H1 (cell line): ENCODE results near the gene ADAMTS13. TPM values are rescaled to one million over a fixed set of nuclear protein-coding genes. Genes with fewer than 3 reads are reported as not detected.

Experiments used
- CTCF ChIA-PET: fragments of 300-600 bp; sonication (Branson Sonifier 250); formaldehyde crosslinking; loops from one replicate; lab custom pipeline; 2021; ENCODE audit not compliant: partially characterized antibody; lab: Charles Lee
- POLR2A ChIA-PET: fragments of 300-600 bp; sonication (Branson Sonifier 250); formaldehyde crosslinking; loops from one replicate; lab custom pipeline; 2021; ENCODE audit warnings: inconsistent platforms; ENCODE audit not compliant: partially characterized antibody; lab: Charles Lee
- DNase-seq, 2 experiments: peaks; one replicate each; pipeline versions ENCODE4 v3.0.0 to v3.0.0-alpha.2; 2010 to 2022; ENCODE audit warnings: low spot score in 2 of 2, low read depth in 1 of 2, mixed read lengths in 1 of 2
- FAIRE-seq: peaks from 2 replicates; lab custom pipeline; 2011; peaks lifted over from hg19 to GRCh38; lab: Jason Lieb, UNC
- H2AFZ ChIP-seq: 2 replicates; pipeline ENCODE4 v1.8.1; 2012; ENCODE audit warnings: low read length, inconsistent platforms
- H2AK5ac ChIP-seq: 2 replicates; pipeline ENCODE4 v1.6.1; 2013; ENCODE audit warnings: low read depth, low read length
- H2BK120ac ChIP-seq: replicated peaks from 2 replicates; pipeline ENCODE3; 2013; ENCODE audit warnings: low read depth, low read length, inconsistent platforms
- H2BK12ac ChIP-seq: 2 replicates; pipeline ENCODE4 v1.6.1; 2013; ENCODE audit warnings: low read depth, low read length
- H2BK15ac ChIP-seq: 2 replicates; pipeline ENCODE4 v1.6.1; 2013; ENCODE audit warnings: low read length
- H2BK20ac ChIP-seq: 2 replicates; pipeline ENCODE4 v1.6.1; 2013; ENCODE audit warnings: low read length
- H2BK5ac ChIP-seq: 2 replicates; pipeline ENCODE4 v1.6.1; 2013; ENCODE audit warnings: low read depth, low read length
- H3K14ac ChIP-seq: 2 replicates; pipeline ENCODE4 v1.6.1; 2013; ENCODE audit warnings: inconsistent platforms; ENCODE audit not compliant: insufficient read length
- H3K18ac ChIP-seq: 2 replicates; pipeline ENCODE4 v1.6.1; 2013; ENCODE audit warnings: low read length; ENCODE audit errors: extremely low read depth
- H3K23ac ChIP-seq: 2 replicates; pipeline ENCODE4 v1.6.1; 2013; ENCODE audit warnings: inconsistent platforms; ENCODE audit not compliant: insufficient read length
- H3K23me2 ChIP-seq: 2 replicates; pipeline ENCODE4 v1.6.1; 2013; ENCODE audit warnings: low read depth, low read length
- H3K27ac ChIP-seq: 2 replicates; pipeline ENCODE4 v1.6.1; 2011; ENCODE audit warnings: low read depth, low read length, inconsistent platforms
- H3K27me3 ChIP-seq, 4 experiments: replicated peaks in 1 of 4; 1 replicate in 1 of 4; 2 replicates in 3 of 4; pipeline versions ENCODE4 v1.6.1 to v1.8.1; 2011 to 2013; ENCODE audit warnings: low read length in 3 of 4, mild to moderate bottlenecking in 3 of 4, inconsistent platforms in 2 of 4, mixed read lengths in 2 of 4, moderate library complexity in 1 of 4; ENCODE audit not compliant: control insufficient read depth in 3 of 4, insufficient read depth in 3 of 4; ENCODE audit errors: extremely low read depth in 1 of 4
- H3K36me3 ChIP-seq, 4 experiments: 2 replicates each; pipeline versions ENCODE4 v1.6.1 to v1.8.1; 2011 to 2013; ENCODE audit warnings: mild to moderate bottlenecking in 4 of 4, low read length in 3 of 4, moderate library complexity in 2 of 4, control low read depth in 1 of 4, inconsistent platforms in 1 of 4; ENCODE audit not compliant: insufficient read depth in 4 of 4, control insufficient read depth in 2 of 4
- H3K4ac ChIP-seq: replicated peaks from 2 replicates; pipeline ENCODE3; 2013; ENCODE audit warnings: low read length, low read depth, mixed read lengths, inconsistent platforms; ENCODE audit not compliant: insufficient read length
- H3K4me1 ChIP-seq, 4 experiments: replicated peaks in 1 of 4; 1 replicate in 1 of 4; 2 replicates in 3 of 4; pipeline versions ENCODE4 v1.6.1 to v1.8.1; 2011 to 2013; ENCODE audit warnings: low read length in 3 of 4, inconsistent platforms in 2 of 4, mixed read lengths in 1 of 4; ENCODE audit not compliant: insufficient read depth in 4 of 4, control insufficient read depth in 3 of 4
- H3K4me2 ChIP-seq, 2 experiments: 2 replicates each; pipeline versions ENCODE4 v1.6.1 to v1.8.1; 2011 to 2013; ENCODE audit warnings: low read depth in 2 of 2, low read length in 2 of 2, control low read depth in 1 of 2, inconsistent platforms in 1 of 2, mild to moderate bottlenecking in 1 of 2; ENCODE audit not compliant: insufficient read depth in 1 of 2
- H3K4me3 ChIP-seq, 4 experiments: fragments of 200-600, 300-600 bp in 1 of 4; sonication (generic), shearing (Covaris generic), sonication (Bioruptor Twin) in 1 of 4; 2 replicates each; pipeline versions ENCODE4 v1.5.1 to v1.8.1; 2011 to 2016; ENCODE audit warnings: low read length in 4 of 4, low read depth in 3 of 4, control low read depth in 2 of 4, inconsistent platforms in 2 of 4, mild to moderate bottlenecking in 2 of 4, mixed read lengths in 1 of 4, moderate library complexity in 1 of 4; ENCODE audit not compliant: insufficient read depth in 2 of 4; ENCODE audit errors: extremely low read depth in 1 of 4
- H3K56ac ChIP-seq: replicated peaks from 2 replicates; pipeline ENCODE3; 2013; ENCODE audit warnings: low read depth, mild to moderate bottlenecking, mixed read lengths, low read length, inconsistent platforms; ENCODE audit not compliant: insufficient read length
- H3K79me1 ChIP-seq: 2 replicates; pipeline ENCODE4 v1.6.1; 2013; ENCODE audit warnings: low read depth, low read length, control low read depth
- H3K79me2 ChIP-seq, 2 experiments: 2 replicates each; pipeline versions ENCODE4 v1.6.1 to v1.8.1; 2012 to 2013; ENCODE audit warnings: low read length in 2 of 2, mild to moderate bottlenecking in 2 of 2, inconsistent platforms in 1 of 2; ENCODE audit not compliant: insufficient read depth in 2 of 2, control insufficient read depth in 1 of 2
- H3K9ac ChIP-seq, 4 experiments: replicated peaks in 1 of 4; 1 replicate in 1 of 4; 2 replicates in 3 of 4; pipeline versions ENCODE4 v1.6.1 to v1.8.1; 2011 to 2013; ENCODE audit warnings: low read depth in 3 of 4, low read length in 3 of 4, control low read depth in 2 of 4, mild to moderate bottlenecking in 2 of 4, moderate library complexity in 2 of 4, inconsistent platforms in 1 of 4; ENCODE audit errors: extremely low read depth in 1 of 4
- H3K9me3 ChIP-seq, 2 experiments: 2 replicates each; pipeline versions ENCODE4 v1.6.1 to v1.8.1; 2012 to 2013; ENCODE audit warnings: mild to moderate bottlenecking in 2 of 2, moderate library complexity in 2 of 2, control low read depth in 1 of 2, inconsistent platforms in 1 of 2, low read depth in 1 of 2, low read length in 1 of 2, mixed read lengths in 1 of 2; ENCODE audit not compliant: insufficient read depth in 2 of 2
- H4K20me1 ChIP-seq, 2 experiments: replicated peaks in 1 of 2; 2 replicates each; pipeline versions ENCODE3 to v1.8.1; 2011 to 2013; ENCODE audit warnings: inconsistent platforms in 2 of 2, low read length in 2 of 2, mild to moderate bottlenecking in 1 of 2; ENCODE audit not compliant: insufficient read depth in 2 of 2, control insufficient read depth in 1 of 2
- H4K5ac ChIP-seq: 2 replicates; pipeline ENCODE4 v1.6.1; 2013; ENCODE audit warnings: low read length, low read depth, mixed read lengths, inconsistent platforms; ENCODE audit not compliant: insufficient read length
- H4K8ac ChIP-seq: 2 replicates; pipeline ENCODE4 v1.8.0; 2013; ENCODE audit warnings: mild to moderate bottlenecking, moderate library complexity, low read length, inconsistent platforms; ENCODE audit not compliant: insufficient read depth; ENCODE audit errors: extremely low read depth
- H4K91ac ChIP-seq: replicated peaks from 2 replicates; pipeline ENCODE3; 2013; ENCODE audit warnings: low read length, mixed read lengths, inconsistent platforms; ENCODE audit not compliant: insufficient read length
- CEBPB ChIP-seq: IDR thresholded peaks from 2 replicates; pipeline ENCODE4 v1.6.1; 2012; ENCODE audit warnings: low read depth, low read length
- EP300 ChIP-seq, 2 experiments: IDR thresholded peaks; 1 replicate in 1 of 2; 2 replicates in 1 of 2; pipeline ENCODE4 v1.6.1; 2011 to 2012; ENCODE audit warnings: low read depth in 2 of 2, low read length in 2 of 2, mild to moderate bottlenecking in 2 of 2, borderline replicate concordance in 1 of 2, inconsistent platforms in 1 of 2, moderate library complexity in 1 of 2
- EZH2 ChIP-seq: fragments of 200-600 bp; sonication (generic); IDR thresholded peaks from 2 replicates; pipeline ENCODE4 v1.7.1; 2012; ENCODE audit warnings: low read depth, mild to moderate bottlenecking, moderate library complexity, low read length, inconsistent platforms; ENCODE audit not compliant: severe bottlenecking
- GABPA ChIP-seq: IDR thresholded peaks from 2 replicates; pipeline ENCODE4 v1.6.1; 2011; ENCODE audit warnings: mild to moderate bottlenecking, low read length, moderate library complexity, borderline replicate concordance; ENCODE audit not compliant: insufficient read depth
- HDAC6 ChIP-seq: IDR thresholded peaks from one replicate; pipeline ENCODE4 v1.7.1; 2012; ENCODE audit warnings: low read depth, mild to moderate bottlenecking, inconsistent platforms, low read length, moderate library complexity
- MAFK ChIP-seq: IDR thresholded peaks from 2 replicates; pipeline ENCODE4 v1.6.1; 2012; ENCODE audit warnings: low read depth, mild to moderate bottlenecking, improper control_type of control experiment, low read length
- POLR2AphosphoS5 ChIP-seq: IDR thresholded peaks from 2 replicates; pipeline ENCODE4 v1.6.1; 2011; ENCODE audit warnings: low read depth, low read length
- RFX5 ChIP-seq: IDR thresholded peaks from 2 replicates; pipeline ENCODE4 v1.6.1; 2011; ENCODE audit warnings: low read depth, low read length, improper control_type of control experiment, borderline replicate concordance
- RNF2 ChIP-seq: fragments of 200-900, 300-1000 bp; sonication (generic); IDR thresholded peaks from 2 replicates; pipeline ENCODE4 v1.7.1; 2016; ENCODE audit warnings: borderline replicate concordance, low read depth, mild to moderate bottlenecking, antibody characterized with exemption, low read length; ENCODE audit not compliant: poor library complexity, severe bottlenecking; ENCODE audit errors: missing control alignments
- SIX5 ChIP-seq: IDR thresholded peaks from 2 replicates; pipeline ENCODE4 v1.6.1; 2011; ENCODE audit warnings: mild to moderate bottlenecking, low read depth, low read length
- SUZ12 ChIP-seq: fragments of 200-600 bp; sonication (generic); IDR thresholded peaks from 2 replicates; pipeline ENCODE4 v1.6.1; 2012; ENCODE audit warnings: mild to moderate bottlenecking, inconsistent platforms, low read length, moderate library complexity, mixed read lengths
- TAF7 ChIP-seq: optimal IDR thresholded peaks from 2 replicates; pipeline ENCODE3; 2011; ENCODE audit warnings: low read depth, mild to moderate bottlenecking, inconsistent platforms, low read length, moderate library complexity, borderline replicate concordance
- YY1 ChIP-seq: IDR thresholded peaks from 2 replicates; pipeline ENCODE4 v1.6.1; 2011; ENCODE audit warnings: low read depth, mild to moderate bottlenecking, low read length
- WGBS, 2 experiments: shearing (Covaris generic) in 1 of 2; methylation state at CpG; one replicate each; pipeline versions ENCODE4 v1.1.6 to v1.1.7; 2013 to 2015; ENCODE audit warnings: low lambda C conversion rate in 2 of 2, mixed read lengths in 2 of 2, inconsistent platforms in 1 of 2, low coverage in 1 of 2, missing lambda C conversion rate in 1 of 2; ENCODE audit not compliant: insufficient replicate concordance in 2 of 2, insufficient coverage in 1 of 2, insufficient read length in 1 of 2; ENCODE audit errors: extremely low coverage in 1 of 2, missing lambda C conversion rate in 1 of 2; 5-methylcytosine and 5-hydroxymethylcytosine counted together
- polyA plus RNA-seq, 7 experiments: library from polyadenylated mRNA; depleted of rRNA in 3 of 7; stranded (reverse) in 5 of 7; unstranded in 2 of 7; fragments of >200 nt in 5 of 7; fragments of 200-250 nt in 2 of 7; gene quantifications; 1 replicate in 5 of 7; 2 replicates in 1 of 7; 4 replicates in 1 of 7; pipeline versions ENCODE4 v1.2.1 to v1.2.3, GENCODE V29; 2011 to 2013; ENCODE audit warnings: missing spikeins in 2 of 7, mixed read lengths in 2 of 7
- total RNA-seq: library from RNA; stranded (reverse); fragmentation: NEBNext Ultra II Directional; extraction: Animal tissue kit (Norgen Biotek cat#: 25700); gene quantifications from 2 replicates; pipeline ENCODE4 v1.2.1, GENCODE V29; 2021

The ADAMTS13 gene
- total and polyA plus RNA-seq, 2 of the 8 experiments (the other 6 are each of a cell fraction or from before 2014, with no cell fraction given), result 4.4 to 5.8 TPM

- H3K4me2 ChIP-seq, result no peak overlapping the region
- H3K14ac ChIP-seq, result no peak overlapping the region
- no peak overlapping the region for H2BK12ac ChIP-seq
- peaks cover 0 to 15% of the 10 kb centered on the region in 2 experiments for H4K20me1 ChIP-seq
- H3K36me3 ChIP-seq, result no peaks in the 10 kb centered on the region; a peak in 1 of 8 replicates
- DNase-seq (no peak), FAIRE-seq (no peak)
- POLR2A ChIA-PET, result no interaction called here
- H3K4me1 ChIP-seq, result no peaks in the 10 kb centered on the region; a peak in 1 of 7 replicates
- no peak overlapping the region for H2BK15ac ChIP-seq
- no peaks in the 10 kb centered on the region for H3K79me2 ChIP-seq
- H3K23me2 ChIP-seq, result peaks cover 16% of the 10 kb centered on the region; the same call in 1 of the 2 replicates
- no peak overlapping the region for H2BK120ac ChIP-seq
- H2BK20ac ChIP-seq, result no peak overlapping the region
- no peak overlapping the region for H4K5ac ChIP-seq
- H4K8ac ChIP-seq, result no peak overlapping the region
- CTCF ChIA-PET, result no interaction called here
- no peaks in the 10 kb centered on the region for H3K79me1 ChIP-seq
- H2AK5ac ChIP-seq, result peak overlapping the region; percentile 65; the same call in 1 of the 2 replicates
- no peak overlapping the region for H3K4ac ChIP-seq
- H3K56ac ChIP-seq, result peak overlapping the region; percentile 99
- H3K4me3 ChIP-seq, result no peak overlapping the region
- H2AFZ ChIP-seq, result no peak overlapping the region
- H3K9me3 ChIP-seq, result peaks cover 0 to 15% of the 10 kb centered on the region in 2 experiments; a peak in 2 of 4 replicates
- no peak overlapping the region for H3K18ac ChIP-seq
- H2BK5ac ChIP-seq, result no peak overlapping the region
- no peak overlapping the region for H3K9ac ChIP-seq
- no peak overlapping the region for H3K27ac ChIP-seq
- no peak overlapping the region for H3K23ac ChIP-seq
- H3K27me3 ChIP-seq, result peaks cover 0 to 4% (median 3%) of the 10 kb centered on the region in 4 experiments; a peak in 3 of 7 replicates
- 91% methylated on average over 4 of the region's 4 CpGs; no CpG with 5 or more reads in 1 of the 2 experiments for WGBS, 2 experiments
- no peak overlapping the region for H4K91ac ChIP-seq
- TF ChIP-seq SIX5 (no peak), EP300 (IDR thresholded peaks at IDR 0.05; ENCODE audit: borderline replicate concordance in 1 of 2, low read depth in 2 of 2, low read length in 2 of 2) (no peak), POLR2AphosphoS5 (no peak), GABPA (no peak), TAF7 (no peak), MAFK (no peak), EZH2 (no peak), RNF2 (no peak), CEBPB (no peak), RFX5 (no peak), SUZ12 (no peak), HDAC6 (no peak), YY1 (no peak)
These were observed 39.5 kb upstream of the ADAMTS13 start for GRCh38 chr9:133382507-133383141.
